ENCODE data around the gene COL4A1.

Gene COL4A1

DNA sequence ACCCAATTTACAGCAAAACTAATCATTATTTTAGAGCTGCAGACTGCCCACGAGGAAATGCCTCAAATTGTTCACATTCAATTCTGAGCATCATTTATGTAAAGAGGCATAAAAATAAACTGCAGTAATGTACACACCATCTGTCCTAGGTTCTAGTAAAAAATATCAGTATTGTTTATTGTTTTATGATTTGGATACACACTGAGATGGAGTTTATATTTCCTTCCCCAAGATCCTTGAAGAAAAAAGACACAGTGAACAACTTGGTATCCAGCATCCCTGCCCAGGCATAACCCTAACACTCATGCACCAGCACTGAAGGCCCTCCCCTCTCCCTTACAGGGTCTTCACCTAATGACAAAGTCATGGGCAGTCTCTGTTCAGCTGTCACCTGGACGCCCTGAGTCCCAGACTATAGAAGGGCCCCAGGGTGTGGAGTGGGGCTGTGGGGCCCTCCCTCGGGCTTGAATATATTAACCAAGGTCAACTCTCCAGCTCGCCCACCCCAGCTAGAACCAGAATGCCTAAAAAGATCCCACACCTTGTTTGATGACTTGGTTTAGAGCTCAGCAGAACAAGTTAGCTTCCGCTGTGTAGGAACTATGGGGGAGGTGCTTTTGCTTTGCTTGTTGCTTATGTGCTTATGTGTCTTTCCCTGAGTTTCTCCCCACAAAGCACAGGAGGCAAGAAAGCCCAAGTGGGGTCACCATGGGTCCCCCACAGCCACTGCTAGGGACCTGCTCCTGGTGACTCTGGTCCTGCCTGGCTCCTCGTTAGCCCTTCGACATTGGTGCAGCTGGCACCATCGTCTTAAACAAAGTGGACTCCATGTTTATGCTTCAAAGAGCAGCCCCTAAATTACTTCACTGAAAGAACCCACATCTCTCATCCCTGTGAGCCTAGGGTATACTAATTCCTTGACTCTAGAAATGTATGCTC lies 111.1 kb downstream of the COL4A1 start:
- DNase-seq (ENCODE audit: low read depth in 2 of 2): no peak

DNA sequence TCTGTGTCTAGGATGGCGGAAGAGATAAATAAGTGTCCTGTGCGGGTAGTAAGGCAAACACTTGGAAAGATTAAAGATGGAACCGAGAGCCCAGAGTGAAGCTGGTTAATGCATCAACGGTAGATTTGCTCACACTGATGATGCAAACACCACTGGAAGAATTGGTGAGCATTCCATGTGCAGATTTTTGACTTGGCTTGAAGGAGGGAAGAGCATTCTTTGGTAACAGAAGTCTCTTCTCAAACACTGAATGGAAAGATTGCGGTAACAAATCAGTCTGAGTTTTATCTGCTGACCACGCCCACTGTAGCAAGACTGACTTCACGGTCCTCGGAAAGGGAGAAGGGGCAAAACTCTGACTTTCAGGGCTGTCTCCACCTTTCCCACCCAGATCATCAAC lies 112.5 kb downstream of the COL4A1 start:
- no peak for DNase-seq (ENCODE audit: low read depth in 2 of 2)

DNA sequence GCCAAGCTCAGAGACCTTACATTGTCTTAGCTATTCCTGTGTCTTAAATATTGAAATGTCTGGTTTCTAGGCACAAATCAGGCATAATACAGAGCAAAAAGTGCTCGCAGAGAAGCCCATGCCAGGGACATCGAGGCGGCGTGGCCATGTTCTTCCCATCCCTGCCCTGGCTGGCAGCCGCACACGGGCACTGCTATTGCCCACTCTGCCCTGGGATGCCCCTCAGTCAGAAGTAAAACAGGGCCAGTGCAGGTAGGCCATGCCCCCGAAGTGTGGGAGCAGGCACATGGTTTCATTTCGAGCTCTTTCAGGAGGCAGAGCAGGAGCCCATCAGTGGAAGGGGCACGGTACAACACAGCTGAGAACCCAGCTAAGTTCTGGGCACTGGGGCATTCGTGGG lies 113.5 kb downstream of the COL4A1 start:
- DNase-seq (ENCODE audit: low read depth in 2 of 2): no peak

DNA sequence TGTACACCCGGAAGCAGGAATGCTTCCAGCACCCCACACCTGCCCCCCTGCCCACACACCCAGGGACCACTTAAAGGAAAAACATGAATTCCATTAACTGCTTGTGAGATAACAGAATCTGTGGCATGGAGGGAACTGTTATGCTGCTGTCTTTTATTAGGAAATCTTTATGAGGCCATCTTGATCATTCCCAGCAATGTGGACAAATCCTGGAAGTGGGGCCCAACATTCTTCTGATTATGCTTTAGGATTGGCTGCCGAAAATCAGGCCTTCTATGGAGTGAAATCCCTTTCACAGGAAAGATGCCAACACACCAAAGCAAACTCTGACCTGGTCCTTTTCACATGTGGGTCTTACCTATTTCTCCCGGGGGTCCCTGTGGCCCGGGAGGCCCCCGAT lies 114.5 kb downstream of the COL4A1 start:
- no peak for DNase-seq (ENCODE audit: low read depth in 2 of 2)

DNA sequence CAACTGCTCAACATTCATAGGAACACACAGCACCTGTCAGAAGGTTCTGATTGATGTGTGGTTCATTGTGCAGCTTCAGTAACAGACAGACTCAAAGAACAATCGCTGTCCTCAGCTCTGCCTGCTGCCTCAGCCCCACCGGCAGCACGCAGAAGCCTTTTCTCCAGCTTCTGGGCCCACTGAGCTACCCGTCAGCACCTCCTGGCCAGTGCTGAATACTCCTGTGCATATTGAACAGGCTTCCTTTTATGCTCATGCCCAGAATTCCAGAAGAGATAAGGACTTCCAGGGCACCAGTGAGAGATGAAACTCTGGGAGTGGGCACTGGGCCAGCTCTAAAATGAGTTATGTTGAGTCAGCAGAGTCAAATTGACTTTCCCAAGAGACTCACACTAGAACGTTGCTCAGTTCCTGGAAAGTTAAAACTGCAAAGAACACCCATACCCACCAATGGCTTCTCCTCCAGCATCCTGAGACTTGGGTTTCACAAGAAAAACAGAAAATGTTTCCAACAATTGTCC lies 119.3 kb downstream of the COL4A1 start:
- no peak for DNase-seq (ENCODE audit: low read depth in 2 of 2)

DNA sequence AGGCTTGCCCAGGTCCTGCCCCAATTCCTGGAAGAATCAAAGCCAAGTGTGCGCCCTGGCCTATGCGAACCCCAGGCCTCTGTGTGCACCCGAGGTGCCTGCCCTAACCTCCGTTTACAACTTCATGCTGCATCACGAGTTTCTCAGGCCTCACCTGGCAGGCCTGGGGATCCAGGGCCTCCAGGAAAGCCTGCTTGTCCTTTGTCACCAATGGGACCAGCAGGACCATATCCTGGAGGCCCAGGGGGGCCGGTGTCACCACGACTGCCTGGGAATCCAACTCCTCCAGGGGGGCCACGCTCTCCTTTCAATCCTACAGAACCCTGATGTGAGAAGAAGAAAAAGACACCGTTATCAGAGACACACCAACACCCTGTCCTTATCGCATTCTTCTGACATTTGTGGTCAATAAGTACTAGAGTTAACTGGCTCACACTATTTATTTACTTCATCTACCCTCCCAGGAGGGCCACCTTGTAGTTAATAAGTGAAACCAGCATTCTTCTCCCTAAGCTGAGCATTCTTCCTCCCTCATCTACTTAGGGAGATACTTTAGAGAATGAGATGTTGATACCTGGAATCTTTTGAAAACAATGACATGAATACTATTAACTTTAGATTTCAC lies 120.6 kb downstream of the COL4A1 start:
- DNase-seq (ENCODE audit: low read depth in 2 of 2): no peak

DNA sequence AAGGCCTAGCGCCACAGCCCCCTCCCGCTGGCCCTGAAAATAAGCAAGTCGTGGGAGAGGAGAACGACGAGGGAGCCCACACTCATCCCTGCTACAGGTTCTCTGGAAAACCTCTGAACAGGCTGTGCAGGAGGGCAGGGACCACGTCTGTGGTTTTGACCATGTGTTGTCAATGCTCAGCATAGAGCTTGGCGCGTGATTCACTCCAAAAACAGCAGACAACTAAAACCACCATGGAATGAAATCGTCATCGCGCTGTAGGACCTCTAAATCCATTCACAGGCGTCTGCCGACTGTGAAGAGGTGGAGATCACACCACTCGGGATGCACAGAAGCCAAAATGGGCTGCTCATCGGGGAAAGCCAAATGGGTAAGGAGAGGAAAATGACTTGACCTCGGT lies 121.3 kb downstream of the COL4A1 start:
- DNase-seq (ENCODE audit: low read depth in 2 of 2): no peak

DNA sequence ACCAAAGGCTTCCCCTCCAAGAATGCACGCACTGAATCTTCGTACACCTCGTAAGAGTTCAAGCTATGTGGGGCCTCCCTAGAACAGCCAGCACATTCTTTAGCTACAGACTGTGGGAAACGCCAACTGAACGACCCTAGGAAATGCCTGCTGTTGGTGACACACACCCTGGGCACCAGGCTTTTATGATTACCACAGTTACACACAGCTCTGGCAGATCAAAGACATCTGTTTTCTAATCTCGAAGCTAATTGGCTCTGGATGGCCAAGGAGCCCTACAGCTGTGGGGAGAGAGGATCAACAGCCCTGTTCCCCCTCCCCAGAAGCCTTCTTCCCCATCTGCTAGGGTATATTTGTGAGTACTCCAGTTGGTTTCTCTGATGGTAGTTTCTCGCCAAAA lies 123.0 kb downstream of the COL4A1 start:
- DNase-seq (ENCODE audit: low read depth in 2 of 2): no peak

DNA sequence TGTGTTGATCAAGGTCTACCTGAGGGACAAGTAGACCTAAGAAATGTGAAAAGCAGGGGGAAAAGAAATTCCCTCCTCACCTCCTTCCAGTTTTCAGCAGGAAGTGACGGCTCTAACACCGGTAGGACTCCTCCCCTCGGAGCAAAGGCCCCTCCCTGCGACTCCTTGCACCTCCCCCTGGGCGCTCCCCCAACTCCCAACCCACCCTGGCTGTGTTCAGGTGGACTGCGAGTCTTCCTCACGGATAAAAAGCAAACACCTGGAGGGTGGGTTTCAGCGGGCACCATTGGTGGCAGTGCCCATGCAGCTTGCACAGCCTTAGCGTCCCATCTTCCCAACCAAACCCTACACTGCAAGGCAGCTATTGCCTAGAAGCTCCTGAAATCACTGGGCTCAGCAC lies 124.5 kb downstream of the COL4A1 start:
- DNase-seq (ENCODE audit: low read depth in 2 of 2): no peak

DNA sequence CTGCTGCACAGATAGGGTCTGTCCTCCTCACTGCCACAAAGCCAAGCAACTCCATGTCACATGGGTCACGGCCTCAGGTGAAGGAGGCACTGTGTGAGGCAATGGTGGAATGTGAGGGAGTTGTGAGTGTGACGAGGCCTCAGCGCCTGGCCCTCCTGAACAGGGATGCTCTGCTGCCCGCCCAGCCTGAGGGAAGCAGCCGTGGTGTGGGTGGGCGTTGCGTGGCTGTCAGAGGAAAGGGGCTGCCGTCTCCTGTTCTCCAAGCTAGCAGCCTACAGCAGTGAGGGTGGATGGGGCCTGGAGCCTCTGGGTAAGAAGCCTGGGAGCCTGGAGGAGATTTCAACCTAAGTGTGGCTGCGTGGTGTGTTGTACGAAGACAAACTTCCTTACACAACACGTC lies 125.0 kb downstream of the COL4A1 start:
- DNase-seq (ENCODE audit: low read depth in 2 of 2): no peak

DNA sequence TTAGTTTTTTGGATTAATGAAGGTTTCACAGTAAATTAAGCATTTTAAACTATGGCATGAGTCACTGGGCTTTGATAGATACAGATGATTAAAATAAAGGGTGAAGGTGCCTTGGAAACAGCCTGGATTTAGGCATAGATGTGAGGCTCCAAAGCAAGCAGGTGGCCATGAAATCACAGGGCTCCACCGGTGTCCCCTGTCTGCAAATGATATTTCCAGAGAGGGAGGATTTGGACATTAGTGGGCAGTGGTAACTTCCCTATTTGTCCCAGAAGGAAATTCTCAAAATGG lies 127.2 kb downstream of the COL4A1 start:
- no peak for DNase-seq (ENCODE audit: low read depth in 2 of 2)

DNA sequence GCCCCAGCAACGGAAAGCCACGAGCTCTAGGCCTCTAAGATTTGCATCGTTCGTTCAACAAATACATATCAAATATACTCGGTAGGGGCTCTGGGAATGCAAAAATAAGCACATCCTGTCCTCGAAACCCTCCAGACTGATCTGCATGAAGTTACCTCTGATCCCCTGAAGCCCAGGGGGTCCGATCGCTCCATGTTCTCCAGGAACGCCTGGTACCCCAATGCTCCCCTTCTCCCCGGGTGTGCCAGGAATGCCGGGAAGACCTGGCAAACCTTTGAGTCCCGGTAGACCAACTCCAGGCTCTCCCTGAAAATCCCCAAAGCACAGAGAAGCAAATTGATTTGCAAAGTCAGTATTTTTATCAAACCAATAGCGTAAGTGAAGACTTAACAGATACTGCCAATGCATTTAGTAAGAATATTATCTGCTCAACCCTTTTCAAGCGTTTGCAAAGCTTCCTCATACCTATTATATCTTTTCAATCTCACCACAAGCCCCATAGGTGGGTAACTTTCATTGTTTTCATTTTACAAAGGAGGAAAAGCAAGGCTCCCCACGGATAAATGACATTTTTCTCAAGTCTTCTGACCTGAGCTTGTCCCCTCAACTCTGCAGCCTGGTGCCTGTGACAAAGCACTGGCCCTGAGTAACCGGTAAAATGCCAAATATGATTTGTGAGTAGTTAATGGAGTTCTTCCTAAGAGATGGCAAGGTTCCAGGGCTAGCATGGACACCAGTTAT lies 127.7 kb downstream of the COL4A1 start:
- DNase-seq (ENCODE audit: low read depth in 2 of 2): no peak

DNA sequence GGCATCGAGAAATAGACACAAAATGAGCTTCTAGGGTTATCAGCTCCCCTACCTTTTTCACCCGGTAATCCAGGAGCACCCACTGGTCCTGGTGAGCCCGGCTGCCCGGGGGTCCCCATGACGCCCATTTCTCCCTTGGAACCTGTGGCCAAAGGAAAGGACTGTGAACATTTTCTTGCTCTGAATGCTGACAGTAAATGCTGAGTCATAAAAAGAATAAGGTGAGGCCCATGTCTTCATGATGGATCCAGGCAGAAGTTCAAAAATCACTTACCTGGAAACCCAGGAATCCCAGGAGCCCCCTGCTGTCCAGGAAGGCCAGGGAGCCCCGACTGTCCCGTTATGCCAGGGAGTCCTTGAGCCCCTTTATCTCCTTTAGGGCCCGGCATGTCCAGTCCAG lies 129.2 kb downstream of the COL4A1 start:
- no peak for DNase-seq (ENCODE audit: low read depth in 2 of 2)

DNA sequence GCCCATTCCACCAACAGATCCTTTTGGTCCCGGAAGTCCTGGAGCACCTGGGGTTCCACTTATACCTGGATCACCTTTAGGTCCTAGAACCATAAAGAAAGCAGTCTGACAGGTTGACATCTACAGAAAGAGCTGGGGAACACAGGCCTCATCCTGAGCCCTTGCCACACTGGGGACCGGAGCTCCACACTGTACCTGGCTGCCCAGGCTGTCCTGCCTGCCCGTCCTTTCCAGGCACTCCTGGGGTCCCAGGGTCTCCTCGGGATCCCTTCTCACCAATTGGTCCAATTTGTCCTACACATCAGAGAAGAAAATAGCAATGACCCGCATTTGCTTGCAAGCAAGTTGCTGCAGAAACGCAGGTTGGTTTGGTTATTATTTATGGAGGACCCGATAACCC lies 130.5 kb downstream of the COL4A1 start:
- no peak for DNase-seq (ENCODE audit: low read depth in 2 of 2)

DNA sequence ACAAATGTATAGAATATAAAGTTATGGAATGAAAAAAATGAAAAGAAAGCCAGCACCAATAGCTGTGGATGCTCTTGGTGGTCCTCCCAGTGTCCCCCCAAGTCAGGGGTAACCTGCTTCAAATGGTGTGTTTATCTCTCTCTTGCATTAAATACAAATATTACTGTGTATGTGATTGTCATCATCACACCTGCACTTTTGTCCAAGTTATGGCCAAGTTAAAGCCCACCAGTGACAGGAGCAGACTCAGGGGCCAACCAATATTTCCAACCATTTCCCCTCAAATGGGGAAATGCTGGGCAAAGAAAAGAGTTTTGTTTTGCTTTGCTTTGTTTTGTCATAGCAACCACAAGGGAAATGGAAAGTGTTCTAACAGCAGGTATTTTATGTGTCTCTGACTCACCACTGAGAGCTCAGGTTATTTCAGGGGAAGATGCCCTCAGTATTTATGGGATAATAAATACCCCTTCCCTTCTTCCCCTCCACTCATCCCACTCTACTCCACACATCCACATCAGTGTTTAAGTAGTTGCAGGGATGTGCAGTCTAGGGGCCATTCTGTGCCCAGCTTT lies 133.6 kb downstream of the COL4A1 start:
- no peak for DNase-seq (ENCODE audit: low read depth in 2 of 2)

DNA sequence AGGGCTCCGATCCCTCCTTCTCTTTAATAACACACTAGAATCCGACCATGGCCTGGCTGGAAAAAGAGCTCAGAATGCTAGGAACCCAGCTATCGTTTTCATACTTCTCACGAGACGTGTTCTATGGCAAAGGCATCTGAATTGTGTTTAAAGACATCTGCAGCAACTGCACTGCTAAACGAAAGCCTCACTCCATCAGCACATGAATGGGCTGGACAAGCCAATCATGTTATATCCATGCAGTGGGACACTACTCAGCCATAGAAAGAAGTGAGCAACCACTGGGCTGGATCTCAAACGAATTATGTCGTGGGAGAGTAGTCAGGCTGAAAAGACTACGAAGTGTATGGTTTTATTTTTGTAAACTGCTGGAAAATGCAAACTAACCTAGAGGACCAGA lies 136.1 kb downstream of the COL4A1 start:
- DNase-seq (ENCODE audit: low read depth in 2 of 2): no peak

DNA sequence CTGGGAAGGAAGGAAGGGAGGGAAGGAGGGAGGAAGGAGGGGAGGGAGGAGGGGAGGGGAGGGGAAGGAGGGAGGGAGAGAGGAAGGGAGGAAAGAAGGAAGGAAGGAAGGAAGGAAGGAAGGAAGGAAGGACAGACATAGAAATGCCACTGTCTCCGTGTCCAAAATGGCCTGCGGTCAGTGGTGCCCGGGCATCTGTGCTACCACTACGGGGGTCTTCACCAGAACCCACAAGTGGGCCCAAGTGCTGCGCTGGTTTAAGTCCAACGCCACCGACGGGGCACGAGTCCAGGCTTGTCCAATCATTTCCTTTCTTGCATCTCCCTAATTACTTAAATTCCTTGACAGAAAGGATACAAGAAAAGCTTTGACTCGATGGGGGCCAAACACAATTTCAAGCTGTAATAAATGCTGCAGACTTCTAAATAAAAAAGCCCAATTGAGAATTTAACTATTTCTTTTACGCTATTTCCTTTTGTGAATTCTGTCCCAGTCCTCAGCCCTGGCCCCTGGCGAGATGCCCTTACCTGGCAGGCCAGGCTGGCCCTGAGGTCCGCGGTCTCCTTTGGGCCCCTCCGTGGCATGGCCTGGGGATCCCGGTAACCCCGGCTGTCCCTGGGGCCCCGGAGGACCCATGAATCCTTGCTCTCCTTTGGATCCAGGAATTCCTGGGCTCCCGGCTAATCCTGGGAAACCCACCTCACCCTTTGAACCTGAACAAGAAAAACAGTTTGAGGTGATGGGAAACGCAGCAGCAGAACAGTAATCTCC lies 136.8 kb downstream of the COL4A1 start:
- DNase-seq (ENCODE audit: low read depth in 2 of 2): no peak

DNA sequence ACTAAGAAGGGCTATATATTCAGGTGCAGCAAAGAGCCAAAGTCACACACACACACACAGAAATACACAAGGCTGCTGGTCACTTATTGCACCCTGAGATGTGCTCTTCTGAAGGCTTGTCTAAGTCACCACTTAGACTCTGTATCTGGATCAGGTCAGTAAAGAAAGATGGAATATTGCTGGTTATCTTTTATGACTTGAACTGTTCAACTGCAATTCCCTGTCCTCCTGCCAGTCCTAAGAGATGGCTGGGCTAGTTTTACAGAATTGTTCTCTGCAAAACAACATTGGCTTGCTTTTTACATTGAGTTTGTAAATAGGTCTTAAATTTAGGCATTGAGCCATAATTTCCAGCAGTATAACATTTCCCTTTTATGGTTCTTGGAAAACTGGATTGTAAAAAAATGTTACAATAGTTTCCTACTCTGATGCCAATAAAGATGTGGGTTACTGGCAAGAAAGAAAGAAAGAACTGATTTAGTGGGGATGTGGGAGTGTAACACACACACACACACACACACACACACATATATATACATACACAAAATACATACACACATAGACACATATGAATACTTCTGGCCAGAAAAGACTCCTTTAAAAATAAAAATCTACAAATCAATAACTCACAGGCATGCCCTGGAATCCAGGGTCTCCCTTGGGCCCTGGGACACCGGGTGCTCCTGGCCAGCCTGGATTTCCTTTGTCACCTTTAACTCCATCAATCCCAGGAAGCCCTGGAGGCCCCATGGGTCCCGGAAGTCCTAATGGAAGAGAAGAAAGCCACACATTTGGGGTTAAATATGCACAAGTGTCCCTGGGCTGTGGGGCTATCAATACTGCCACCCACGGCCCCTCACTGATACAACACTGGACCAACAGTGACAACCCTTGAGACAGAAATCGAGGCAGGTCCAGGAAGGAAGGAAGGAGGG lies 137.7 kb downstream of the COL4A1 start:
- no peak for DNase-seq (ENCODE audit: low read depth in 2 of 2)

DNA sequence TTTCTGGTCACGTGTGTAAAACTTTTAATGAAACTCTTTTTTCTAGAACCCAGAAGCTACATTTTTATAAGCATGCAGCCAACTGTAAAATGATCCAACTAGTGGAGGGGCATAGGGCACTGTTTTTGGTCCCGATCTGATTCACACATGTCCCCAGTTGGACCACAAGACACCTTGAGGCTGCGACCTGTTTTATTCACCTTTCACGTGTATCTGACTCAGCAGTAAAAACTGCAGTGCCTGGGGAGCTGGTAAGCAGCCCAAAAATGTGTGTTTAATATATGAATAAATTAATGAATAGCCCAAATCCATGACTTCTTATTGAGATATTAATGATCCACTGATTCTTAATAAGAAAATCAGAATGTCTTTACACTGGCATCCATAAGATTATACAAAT lies 140.4 kb downstream of the COL4A1 start:
- no peak for DNase-seq (ENCODE audit: low read depth in 2 of 2)

DNA sequence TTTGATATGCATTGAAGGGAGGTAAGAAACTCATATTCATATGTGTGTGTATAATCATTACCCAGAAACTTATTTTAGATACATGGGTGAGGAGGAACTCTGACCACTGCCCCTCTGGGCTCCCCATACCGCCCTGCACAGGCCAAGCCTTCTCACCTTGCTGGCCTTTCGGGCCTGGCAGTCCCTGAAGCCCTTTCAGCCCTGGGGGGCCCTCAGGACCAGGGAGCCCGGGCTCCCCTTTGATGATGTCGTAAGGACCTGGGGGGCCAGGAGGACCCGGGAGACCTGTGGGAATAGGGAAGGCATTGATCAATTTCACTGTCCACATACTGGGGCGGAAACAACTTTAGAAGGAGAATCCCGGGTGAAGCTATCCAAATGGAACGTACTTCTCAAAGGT lies 142.3 kb downstream of the COL4A1 start:
- no peak for DNase-seq (ENCODE audit: low read depth in 2 of 2)
